Activated T-cell treated with anti-CD3 and anti-CD28 coated beads, Interleukin-2, amount 50 U/mL, for 48 hours (primary cell): ENCODE data around the gene SPG11.
"Not testable (repeated sequence)": the region's sequence is repeated elsewhere in the genome, so short reads cannot be mapped to it uniquely, and the experiment has no call there.

Experiments
- DNase-seq, 2 experiments: peaks; one replicate each; pipeline ENCODE4 v3.0.0-alpha.2; 2020

The SPG11 gene

DNA sequence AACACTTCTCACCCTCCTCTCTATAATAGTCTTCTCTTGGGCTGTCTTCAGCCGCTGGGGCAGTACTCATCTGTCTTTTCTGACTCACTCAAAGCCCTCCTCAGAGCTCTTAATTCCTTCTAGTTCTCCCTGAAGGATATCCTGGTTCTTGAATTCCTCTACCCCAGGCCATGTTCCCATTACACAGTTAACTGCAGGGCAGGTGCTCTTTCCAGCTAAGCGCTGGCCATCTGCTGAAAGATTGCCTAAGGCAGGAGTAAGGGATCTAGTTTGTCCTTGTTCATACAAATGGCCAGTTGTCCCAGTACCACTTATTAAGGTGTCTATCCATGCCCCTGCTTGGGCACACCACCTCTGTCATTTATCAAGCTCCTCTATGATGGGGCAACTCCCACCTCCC, 10.2 kb upstream of the SPG11 start:
- no peak for DNase-seq

DNA sequence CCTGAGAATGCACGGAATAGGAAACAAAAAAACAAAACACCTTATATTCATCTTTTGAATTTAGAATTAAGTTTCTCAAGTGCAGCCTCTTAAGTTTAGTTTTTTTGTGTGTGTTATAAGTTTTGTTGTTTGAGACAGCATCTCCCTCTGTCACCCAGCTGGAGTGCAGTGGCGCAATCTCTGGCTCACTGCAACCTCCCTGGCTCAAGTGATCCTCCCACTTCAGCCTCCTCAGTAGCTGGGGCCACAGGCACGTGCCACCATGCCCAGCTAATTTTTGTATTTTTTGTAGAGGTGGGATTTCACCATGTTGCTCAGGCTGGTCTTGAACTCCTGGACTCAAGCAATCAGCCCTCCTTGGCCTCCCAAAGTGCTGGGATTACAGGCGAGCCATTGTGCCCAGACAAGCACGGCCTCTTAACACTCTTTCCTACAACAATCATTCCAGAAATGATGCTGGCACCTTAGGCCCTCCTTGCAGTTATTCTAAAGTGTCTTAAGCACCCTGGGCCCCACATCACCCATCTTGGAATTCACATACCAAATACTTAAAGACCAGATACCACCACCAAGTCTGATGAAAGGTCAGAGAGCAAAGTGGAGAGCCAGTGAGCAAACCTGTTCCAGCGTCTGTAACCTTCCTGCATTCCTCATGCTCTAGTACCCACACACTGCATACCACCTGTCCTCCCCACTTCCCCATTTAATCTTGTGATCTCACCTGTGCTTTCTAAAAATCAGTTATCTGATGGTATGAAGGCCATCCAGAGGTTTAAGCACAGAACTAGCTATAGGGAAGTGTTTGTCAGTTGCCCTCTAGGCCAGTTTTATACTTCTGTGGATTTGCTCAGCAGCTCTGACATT, 6.9 kb upstream of the SPG11 start:
- no peak for DNase-seq

DNA sequence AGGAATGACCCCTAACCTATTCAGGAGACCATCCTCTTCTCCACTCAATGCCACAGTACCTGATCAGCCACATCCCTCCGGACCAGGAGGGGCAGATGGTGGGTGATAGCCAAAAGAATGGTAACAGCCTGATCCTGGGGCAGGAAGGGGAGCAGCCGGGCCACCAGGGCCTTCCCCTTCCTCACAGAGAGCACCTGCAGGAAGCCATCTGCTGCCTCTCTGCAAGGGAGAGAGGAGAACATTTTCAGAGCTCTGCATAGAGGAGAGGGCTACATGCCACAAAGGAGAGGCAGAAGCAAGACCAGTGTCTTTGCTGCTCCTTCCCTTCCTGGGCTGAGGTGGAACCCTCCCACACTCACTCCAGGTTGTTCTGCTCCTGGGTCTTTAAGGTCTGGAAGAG, 5.5 kb upstream of the SPG11 start:
- DNase-seq, result no peak

DNA sequence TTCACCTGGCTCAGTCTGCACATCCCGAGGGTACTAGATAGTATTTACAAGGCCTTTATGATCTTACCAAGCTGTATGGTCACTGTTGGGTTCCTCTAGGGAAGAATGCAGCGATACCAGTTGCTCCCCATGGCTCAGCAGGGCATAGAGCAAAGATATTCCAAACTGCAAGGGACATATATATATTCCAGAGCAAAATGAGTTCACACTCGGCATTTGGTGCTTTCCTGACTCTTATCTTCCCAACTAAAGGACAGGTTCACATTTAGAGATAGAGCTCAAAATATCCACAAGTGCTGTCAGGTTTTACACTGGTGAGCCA, 3.5 kb upstream of the SPG11 start:
- DNase-seq, result no peak

DNA sequence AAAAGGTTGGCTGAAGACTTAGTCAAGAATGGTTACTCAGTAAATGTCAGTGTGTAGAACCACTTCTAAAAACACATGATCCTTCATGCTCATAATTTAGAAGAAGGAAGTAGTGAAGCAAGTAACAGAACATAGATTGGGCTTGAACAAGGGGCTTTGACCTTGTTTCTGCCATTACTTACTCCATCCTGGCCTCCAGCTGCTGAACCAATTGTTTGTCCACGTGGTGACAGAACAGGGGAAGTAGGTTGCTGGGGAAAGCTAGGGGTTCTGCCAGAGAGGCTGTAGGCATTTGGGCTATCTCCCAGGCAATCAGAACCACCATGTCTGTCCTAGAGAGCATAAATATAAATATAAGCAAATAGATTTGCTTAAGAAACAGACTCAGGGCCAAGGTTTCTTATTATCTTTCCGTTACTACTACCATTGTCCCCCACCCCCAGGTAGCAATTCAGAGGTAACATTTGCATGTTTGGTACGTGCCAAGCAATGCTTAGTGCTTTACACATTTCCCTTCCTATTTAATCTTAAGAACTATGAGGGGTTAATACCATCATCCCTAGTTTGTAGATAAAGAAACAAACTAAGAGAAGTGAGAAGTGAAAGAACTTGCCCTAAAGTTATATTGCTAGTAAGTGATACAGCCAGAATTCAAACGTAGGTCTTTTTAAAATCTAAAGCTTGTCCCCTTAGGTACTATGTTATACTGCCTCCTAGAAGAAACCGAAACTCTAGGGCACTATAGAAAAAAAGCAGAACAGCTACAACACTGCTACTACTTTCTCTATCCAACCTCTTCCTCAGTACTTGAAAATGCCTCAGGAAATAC, 3.0 kb upstream of the SPG11 start:
- DNase-seq, result no peak

DNA sequence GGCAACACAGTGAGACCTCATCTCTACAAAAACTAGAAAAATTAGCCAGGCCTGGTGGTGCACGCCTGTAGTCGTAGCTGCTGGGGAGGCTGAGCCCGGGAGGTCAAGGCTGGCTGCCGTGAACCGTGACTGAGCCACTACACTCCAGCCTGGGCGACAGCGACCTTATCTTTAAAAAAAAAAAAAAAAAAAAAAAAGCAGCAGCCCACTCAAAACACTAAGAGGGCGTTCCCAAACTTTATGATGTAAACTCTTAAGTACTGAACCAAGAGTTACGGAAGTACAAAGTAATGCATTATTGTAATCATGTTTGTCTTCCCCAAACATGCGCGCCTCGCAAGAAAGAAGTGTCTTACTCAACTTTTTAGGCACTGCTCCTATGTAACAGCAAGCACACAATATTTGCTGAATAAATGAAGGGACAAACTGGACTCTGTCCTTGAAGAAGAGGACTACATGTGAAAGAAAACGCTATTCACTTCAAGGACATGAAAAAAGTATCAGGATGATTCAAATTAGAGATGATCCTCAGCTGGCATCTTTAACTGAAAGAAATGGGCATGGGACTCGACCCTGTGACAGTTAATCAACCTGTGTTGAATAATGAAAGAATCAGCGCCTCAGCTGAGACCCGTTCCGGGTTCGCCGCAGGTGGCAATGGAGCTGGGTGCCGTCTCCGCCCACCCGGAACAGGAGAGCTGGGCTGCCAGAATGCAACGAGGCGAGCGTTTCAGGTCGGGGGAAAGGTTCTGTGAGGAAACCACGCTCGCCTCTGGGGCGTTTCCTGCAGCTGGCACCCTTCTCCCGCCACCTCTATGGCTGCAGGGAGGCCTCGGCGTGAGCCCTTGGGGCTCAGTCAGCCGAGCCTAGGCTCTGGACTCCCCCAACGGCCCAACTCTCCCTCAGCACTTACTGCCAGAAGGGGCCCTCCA, 718 bp downstream of the SPG11 start:
- DNase-seq, result peak; percentile 85 to 87

DNA sequence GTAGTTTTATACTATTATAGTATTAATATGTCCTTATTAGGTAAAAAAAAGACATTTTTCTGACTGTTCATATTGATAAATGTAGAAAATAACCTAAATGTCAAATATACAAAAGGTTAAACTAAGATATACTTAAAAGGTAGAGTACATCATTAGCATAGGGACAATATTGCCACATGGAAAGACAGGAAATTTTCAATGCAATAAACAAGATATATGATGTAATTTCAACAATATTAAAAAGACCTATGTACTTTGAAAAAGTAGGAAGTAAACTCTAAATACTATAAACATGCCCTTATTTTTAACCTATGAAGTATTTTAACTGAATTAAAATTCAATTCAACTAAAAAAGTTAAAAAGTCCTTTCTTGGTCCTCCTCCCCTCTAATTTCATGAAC, 1.9 kb downstream of the SPG11 start:
- DNase-seq, result no peak

DNA sequence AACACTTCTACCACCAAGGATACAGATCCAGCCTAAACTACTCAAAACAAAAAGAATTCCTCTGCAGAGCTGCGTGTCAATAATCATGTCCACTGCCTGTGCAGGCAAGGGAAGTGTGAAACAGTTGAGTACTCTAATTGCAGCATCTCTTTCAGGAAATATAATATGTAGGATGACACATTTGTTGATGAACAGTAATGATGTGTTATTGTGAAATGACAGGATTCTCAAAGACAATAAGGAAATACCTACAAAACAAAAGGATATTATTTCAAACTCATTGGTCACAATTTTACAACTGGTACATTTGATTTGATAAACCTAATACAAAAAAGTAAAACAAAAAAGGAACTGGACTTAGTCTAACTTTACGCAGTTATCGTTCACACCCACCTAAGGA, 4.4 kb downstream of the SPG11 start:
- no peak for DNase-seq

DNA sequence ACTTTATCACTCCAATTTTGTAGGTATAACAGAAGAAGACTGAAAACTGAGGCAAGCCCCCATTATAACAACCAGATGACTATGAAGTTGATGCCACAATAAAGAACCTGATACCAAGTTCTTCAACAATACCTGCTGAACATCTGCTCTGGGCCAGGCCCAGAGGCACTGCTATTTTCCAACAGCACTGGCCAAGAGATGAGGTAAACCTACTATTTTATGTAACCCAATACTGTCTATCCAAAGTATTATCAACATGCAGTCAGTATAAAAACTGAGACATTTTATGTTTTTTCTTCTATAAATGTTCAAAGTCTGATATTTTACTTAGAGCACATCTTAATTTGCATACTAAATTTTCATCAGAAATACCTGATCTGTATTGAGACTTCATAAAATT, 6.1 kb downstream of the SPG11 start:
- no peak for DNase-seq

DNA sequence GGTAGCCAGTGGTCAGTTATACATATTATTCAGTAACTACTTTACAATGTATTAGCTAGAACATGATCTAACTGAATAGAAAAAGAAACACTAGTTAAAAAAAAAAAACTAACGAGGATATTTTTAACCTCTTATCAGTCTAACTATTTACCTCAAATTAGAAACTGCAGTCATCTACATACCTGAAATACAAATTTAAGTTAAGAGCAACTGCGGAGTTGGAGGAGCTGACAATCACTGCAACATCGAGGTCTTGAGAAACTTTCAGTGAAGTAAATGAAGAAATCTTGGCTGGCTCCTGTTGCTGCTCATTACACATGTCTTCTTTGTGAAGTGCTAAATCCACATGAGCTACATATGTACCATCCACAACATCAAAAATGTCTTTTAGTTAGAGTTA, 6.5 kb downstream of the SPG11 start:
- DNase-seq, result no peak

DNA sequence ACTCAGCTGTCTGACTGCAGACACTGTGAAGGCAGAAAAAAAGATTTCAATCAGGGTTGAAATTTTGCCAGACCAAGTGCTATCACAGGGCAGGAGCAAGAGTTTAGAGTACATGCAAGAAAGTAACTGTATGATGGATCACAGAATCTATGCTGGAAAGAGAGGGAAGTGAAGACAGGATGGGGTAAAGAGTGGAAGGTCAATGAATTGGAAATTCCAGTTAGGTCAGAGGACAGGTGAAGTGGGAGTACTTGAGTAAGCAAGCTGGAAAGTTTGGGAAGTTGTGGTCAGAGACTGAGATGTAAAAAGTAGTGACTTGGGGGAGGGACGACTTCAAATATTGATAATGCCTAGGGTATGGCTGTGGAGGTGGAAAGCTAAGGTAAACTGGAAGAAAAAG, 7.2 kb downstream of the SPG11 start:
- DNase-seq, result no peak

DNA sequence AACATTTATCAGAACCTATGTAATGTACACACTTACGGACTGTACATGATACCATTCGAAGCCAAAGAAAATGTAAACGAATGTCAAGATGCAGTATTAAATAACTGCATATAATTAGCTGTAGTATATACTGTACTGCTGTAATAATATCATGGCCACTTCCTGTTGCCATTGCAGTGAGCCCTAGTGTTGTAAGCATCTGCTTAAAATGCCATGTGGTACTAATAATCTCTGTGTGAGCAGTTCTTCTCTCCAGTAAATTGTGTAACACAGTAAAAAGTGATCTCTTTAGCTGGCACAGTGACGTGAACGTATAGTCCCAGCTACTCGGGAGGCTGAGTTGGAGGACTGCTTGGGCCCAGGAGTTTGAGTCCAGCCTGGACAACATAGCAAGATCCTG, 8.6 kb downstream of the SPG11 start:
- DNase-seq, result no peak

DNA sequence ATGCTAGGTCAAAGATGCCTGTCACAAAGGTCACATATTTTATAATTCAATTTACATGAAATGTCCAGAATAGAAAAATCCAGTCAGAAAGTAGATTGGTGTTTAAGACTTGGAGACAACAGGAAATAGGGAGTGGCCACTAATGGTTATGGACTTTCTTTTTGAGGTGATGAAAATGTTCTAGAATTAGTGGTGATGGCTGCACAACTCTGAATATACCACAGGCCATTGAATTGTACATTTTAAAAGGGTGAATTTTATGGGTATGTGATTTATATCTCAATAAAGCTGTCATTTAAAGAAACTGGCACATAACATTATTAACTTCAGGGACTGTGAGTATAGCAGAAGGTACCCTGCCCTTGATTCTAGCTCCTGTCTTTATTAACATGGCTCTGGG, 15.8 kb downstream of the SPG11 start:
- no peak for DNase-seq

DNA sequence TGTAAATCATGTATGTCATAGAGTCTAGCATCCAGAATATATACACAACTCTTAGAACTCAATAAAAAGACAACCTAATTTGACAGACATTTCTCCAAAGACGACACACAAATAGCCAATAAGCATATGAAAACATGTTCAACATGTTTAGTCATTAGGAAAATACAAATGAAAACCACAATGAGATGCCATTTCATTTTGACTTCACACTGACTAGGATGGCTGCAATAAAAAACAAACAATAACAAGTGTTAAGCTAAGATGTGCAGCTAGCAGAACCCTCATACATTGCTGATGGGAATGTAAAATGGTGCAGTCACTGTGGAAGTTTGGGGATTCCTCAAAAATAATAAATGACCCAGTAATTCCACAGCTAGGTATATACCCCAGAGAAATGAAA, 16.4 kb downstream of the SPG11 start:
- DNase-seq, result no peak

DNA sequence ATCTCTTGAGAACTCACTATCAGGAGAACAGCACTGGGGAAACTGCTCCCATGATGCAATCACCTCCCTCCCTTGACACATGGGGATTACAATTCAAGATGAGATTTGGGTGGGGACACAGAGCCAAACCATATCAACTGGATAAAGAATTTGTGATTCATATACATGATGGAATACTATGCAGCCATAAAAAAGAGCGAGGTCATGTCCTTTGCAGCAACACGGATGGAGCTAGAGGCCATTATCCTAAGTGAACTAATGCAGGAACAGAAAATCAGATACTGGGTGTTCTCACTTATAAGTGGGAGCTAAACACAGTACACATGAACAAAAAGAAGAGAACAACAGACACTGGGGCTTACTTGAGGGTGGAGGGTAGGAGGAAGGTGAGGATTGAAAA, 17.0 kb downstream of the SPG11 start:
- no peak for DNase-seq

DNA sequence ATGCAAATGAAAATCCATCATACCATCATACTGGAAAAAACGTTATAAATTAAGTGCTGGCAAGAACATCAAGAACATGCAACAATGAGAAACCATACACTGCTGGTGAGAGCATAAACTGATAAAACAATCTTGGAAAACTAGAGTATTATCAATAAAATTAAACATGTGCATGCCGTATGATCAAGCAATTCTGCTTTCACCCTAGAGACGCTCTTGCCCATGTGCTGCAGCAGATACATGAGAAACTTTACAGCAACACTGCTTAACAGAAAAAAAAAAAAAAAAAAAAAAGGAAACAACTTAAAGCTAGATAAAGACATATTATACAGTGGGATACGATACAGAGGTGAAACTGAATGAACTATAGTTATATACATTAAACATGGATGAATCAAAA, 21.8 kb downstream of the SPG11 start:
- no peak for DNase-seq

DNA sequence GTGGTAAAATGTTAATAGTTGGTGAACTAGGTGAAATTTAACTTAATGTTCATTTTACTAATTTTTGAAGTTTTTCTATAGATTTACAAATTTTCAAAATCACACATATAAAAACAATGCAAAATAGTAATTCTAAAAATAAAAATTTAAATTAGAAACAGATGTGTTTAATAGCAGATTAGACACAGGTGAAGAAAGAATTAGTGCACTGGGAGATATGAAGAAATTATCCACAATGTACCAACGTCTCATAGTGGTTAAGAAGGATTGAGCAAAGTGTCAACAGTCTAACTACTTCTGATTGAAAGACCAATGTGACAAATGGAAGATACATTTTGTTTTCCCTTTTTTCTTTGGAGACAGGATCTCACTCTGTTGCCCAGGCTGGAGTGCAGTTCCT, 26.5 kb downstream of the SPG11 start:
- no peak for DNase-seq

DNA sequence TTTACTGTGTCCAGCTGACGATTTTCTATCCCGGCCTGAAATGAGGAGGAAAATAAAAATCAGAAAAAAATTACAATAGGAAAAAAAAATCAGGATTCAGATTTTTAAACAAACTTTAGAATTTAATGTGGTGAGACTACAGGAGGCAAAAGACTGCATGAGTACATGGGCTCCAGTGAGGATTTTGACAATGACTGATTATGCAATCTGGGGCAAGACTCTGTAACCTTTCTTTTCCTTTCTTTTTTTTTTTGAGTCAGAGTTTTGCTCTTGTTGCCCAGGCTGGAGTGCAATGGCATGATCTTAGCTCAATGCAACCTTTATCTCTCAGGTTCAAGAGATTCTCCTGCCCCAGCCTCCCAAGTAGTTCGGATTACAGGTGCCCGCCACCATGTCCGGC, 29.9 kb downstream of the SPG11 start:
- DNase-seq, result no peak

DNA sequence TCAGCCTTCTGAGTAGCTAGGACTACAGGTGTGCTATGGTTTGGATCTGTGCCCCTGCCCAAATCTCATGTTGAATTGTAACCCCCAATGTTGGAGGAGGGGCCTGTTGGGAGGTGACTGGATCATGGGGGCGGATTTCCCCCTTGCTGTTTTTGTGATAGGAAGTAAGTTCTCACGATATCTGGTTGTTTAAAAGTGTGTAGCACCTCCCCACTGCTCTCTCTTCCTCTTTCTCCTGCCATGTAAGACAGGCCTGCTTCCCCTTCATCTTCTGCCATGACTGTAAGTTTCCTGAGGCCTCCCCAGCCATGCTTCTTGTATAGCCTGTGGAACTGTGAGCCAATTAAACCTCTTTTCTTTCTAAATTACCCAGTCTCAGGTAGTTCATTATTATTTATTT, 38.2 kb downstream of the SPG11 start:
- DNase-seq, result not testable (repeated sequence)

DNA sequence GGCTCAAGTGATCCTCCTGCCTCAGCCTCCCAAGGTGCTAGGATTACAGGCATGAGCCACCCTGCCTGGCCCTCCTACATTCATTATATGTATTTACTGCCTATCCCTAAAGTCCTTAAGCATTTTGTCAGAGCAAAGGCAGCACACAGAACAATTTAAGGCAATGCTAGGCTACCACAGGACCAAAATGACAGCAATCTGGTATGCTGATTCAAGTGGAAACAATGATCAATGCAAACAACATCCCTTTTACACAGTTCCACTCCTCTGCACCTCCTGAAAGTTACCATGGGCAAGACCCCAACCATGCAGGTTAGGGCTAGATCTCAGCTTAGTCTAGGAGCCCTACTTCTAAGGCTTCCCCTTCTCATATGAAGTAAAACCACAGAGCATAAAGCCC, 40.3 kb downstream of the SPG11 start:
- DNase-seq, result no peak

DNA sequence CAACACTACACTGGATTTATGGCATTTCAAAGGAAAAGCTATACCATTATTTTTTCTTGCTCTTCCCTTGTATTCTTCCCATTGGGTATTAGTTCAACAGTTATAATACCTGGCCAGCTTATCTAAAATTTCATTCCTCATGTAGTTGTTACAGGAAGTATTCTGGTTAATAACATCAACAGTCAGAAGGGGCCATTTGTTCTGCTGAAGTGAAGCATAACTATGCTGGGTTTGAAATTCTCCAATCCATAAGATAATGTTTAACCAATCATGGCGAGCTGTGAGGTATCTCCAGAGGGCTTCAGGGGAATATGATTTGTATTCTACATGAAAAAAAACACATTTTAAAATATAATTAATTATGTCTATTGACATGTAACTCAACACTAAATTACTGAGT, 43.4 kb downstream of the SPG11 start:
- no peak for DNase-seq

DNA sequence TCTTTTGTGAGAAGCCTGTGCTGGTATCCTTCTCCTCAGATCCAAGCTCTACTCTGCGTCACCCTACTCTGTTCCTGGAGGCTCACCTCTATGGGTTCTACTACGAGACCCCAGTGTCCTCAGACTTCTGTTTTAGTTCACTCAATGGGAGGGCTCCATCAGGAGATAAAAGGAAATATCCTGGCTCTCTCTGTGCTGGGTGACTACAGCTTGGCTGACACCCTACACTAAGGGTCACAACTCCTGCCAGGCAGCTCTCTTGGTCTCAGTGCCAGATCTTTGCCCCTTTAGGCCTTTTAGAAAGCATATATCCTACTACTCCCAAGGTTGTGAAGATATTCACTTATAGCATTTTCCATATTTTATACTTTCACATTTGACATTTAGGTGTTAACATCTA, 46.5 kb downstream of the SPG11 start:
- no peak for DNase-seq

DNA sequence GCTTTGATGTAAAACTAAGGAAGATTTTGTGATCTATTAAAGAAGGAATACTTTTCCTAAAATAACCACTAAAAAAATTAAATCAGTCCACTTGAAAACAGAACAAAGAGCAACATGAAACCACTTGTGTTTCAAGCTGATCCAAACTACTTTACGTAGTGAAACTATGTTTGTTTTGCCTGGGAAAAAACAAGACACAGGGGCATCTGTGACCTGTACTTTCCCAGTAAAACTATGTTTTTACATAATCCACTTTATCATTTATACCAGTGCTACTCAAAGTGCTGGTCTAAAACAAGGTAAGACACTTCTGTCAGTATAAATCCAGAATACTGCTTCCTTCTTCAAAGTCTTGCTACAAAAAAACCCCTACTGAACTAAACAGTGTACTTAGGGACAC, 56.7 kb downstream of the SPG11 start:
- DNase-seq, result no peak

DNA sequence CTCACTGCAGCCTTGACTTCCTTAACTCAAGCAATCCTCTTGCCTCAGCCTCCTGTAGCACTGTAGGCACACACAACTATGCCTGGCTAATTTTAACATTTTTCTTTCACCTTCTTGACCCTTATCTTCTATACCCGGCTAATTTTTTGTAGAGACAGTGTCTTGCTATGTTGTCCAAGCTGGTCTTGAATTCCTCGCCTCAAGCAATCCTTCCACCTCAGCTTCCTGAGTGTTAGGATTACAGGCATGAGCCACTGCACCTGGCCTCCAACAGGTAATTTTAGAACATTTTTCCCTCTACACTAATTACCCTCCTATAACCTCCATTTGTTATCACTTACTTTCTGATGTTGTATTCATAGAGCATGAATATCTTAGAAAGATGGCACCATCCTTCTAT, 60.3 kb downstream of the SPG11 start:
- no peak for DNase-seq
